ENCODE results near the gene S100A5.

S100A5 gene

DNA sequence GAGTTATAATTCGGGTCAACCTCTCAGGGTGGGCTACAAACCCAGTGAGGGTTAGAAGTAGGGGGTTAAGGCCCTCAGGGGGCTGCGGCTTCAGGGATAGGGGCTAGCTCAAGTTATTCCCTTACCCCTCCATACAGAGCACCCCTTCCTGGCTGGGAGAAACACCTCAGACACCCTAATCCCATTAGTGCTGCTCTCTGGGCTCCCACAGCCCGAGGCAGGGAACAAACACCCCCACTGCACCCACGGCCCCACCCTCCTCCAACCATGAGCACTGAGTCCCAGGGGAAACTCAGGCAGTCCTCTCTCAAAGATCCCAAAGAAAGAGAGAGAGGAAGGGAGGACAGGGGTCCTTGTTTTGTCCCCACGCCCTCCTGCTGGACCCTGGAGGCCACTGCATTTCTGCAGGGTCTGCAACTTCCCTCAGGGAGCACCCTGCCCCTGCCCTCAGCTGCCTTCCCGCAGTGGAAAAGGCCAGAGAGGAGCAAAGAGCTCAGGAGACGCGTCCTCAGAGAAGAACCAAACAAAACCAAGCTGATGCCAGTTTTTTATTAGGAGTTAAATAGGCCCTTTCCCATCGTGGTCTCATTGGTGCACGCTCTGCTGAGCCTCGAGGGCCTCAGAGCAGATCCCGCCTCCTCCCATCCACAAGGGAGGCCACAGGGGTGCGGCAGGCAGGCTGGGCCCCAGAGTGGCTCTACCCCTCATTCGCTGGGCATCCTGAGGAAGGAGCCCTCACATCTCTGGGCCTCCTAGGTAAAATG is 6.2 kb upstream of the S100A5 start:
- peak; percentile 34 for DNase-seq

DNA sequence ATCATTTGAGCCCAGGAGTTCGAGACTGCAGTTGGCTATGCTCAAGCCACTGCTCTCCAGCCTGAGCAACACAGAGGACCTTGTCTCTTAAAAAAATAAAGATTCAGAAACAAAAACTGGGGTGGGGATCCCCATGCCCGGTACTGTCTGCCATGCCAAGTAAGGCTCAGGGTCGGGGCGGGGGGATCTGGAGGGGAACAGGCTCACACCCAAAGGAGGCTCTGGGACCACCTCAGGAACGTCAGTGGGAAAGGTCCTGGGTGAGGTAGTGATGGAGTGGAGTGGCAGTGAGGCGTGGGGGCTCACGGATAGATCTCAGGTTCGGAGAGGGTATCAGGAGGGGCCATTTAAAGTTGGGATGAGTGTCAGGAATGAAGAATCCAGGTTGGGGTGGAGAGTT is 5.6 kb upstream of the S100A5 start:
- DNase-seq, result no peak

DNA sequence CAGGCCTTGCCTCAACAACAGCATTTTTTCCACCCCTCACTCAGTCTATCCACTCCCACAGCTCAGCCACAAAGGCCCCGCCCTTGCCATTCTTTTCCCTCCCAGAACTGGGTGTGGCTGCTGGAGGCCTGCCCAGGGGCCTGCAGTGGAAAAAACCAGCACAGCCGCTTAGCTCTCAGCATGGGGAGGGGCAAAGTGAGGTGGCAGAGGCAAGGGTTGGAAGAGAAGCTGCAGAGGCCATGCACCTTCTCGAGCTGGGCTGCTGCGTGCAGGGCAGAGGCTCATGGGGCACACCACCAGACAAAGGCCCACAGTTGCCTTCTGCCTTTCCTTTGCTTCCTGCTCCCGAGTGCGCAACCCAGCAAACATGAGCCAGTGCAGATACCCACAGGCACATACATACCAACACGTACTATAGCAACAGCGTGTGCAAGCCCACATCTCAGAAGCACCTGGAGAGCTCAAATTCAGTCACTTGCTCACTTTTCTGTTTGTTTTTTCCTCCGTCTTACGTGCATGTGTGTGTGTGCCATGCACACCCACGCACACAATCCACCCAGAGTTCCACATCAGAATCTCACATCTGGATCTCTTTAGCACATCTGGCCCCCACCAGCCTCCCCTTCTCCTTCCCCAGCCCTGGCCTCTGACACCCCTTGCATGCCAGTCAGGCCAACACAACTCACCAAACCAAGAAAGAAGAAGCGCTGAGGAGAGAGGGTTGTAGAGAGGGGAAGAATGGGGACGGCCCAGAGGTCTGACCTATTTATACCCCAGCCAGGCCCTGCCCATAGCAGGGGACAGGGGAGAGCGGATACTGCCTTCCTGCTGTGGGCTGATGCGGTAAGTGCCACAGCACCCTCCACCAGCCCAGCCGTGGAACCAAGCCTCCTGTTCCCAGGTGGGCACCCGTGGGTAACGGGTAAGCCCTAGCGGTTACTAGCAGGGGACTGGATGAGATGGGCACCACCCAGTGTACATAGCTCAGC is 4.6 kb upstream of the S100A5 start, which contains the start of gene S100A4:
Gene S100A4 (minus strand): TSS at position 740 of the 989 bp plus-strand sequence. CDS start 1,012 bp downstream, outside the sequence.
- peak; percentile 96 for DNase-seq

DNA sequence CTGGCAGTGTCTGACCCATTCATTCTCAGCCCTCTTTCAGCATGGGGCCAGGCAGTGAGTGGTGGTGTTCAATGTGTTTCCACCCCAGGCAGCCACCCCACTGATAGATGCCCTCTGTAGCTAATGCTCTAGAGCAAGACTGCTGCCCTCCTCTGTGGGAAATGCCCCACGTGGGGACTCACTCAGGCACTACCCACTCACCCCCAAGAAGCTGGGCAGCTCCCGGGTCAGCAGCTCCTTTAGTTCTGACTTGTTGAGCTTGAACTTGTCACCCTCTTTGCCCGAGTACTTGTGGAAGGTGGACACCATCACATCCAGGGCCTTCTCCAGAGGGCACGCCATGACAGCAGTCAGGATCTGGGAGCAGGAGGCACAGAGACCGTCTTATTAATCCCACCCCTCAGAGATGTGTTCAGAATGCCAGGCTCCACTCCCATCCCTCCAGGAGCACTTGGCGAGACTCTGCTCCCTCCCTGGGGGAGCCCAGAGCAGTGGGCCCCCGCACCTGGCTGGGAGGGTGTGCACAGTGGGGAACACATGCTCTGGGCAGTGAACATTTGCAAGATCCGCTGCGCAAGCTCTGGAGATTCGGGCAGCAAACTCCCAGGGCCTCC is 3.8 kb upstream of the S100A5 start:
- DNase-seq, result no peak

DNA sequence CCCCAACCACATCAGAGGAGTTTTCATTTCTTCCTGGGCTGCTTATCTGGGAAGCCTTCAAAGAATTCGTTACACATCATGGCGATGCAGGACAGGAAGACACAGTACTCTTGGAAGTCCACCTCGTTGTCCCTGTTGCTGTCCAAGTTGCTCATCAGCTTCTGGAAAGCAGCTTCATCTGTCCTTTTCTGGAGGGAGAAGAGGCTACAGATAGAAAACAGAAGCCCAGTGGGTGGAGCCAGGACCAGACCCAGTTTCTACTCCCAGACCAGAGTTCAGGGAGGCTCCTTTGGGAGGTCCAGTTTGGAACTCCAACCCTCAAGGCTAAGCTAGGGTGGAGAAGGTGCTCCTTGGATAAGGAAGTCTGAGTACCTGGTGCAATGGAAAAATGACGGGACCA is 3.0 kb upstream of the S100A5 start:
- no peak for DNase-seq

DNA sequence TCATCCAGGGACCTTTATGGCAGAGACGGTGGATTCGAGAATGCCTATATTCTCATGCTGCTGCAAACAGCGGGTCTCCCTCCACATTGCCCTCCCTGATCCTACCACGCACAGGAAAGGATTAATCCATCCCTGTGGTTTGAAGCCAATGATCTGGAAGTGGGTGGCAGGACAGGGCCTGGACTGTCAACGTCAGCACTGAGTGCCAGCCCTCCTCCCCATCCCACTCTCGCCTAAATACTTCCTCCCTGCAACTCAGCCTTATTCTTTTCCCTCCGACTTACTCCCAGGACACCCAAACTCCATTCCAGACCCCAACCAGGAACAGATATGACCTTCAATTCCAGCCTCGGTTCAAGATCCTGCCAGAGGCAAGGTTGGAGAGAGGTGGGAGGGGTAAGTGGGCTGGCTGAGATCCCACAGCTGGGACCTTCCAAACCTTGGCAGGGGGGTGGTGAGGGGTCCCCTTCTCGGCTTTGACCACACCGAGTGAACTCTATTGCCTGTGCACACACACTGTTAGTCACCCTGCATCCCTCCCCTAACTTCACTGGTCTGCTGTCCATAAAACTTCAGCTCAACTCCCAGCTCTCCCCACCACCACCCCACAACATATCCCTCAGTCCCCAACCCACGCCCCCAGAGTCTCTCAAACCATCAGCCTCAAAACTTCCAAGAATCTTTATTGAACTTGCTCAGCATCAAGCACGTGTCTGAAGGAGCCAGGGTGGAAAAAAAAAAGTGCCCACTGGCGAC is 2.4 kb upstream of the S100A5 start:
- DNase-seq, result no peak

DNA sequence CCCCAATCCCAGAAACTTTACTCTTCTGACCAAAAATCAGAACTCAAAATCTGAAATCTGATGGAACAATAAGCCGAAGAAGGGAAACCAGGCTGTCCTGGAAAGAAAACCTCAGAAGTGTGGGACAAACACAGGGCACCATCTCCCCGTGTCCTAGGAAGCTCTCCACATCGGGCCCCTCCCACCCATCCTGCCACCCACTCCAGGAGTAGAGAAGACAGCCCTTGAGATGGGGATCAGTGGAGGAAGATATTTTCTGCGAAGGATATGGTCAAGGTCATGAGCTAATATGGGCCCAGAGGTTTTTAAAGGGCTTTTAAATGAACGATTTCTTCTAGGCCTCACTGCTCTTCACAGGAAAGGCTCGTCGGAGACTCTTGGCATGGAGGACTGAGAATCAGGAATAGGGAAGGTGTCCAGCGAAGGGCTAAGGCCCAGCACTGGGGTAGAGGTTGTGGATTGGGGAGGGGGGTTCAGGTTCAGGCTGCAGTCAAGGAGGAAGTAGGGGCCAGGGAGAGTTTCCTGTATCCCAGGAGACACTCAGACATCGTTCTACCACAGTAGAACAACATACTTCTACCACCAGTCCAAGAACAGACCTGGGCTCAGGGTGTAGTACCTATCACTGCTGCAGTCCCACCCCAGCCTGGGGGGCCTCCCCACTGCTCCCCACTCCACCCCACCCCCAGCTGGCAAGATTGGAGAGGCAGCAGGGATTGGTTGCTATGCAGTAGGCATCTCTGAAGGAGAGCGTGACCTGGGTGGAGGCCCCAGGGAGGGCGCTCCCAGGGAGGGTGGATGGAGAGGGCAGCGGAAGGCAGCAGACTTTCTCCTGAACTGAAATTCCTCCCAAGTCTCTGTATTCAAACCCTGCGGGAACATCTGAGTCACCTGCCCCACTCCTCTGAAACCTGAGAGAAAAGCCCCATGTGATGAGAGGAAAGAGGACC is 1.2 kb upstream of the S100A5 start:
- no peak for DNase-seq

GRCh38 chr1:153539395-153540093 is 1.2 kb downstream of the S100A5 start:
- no peak for DNase-seq

DNA sequence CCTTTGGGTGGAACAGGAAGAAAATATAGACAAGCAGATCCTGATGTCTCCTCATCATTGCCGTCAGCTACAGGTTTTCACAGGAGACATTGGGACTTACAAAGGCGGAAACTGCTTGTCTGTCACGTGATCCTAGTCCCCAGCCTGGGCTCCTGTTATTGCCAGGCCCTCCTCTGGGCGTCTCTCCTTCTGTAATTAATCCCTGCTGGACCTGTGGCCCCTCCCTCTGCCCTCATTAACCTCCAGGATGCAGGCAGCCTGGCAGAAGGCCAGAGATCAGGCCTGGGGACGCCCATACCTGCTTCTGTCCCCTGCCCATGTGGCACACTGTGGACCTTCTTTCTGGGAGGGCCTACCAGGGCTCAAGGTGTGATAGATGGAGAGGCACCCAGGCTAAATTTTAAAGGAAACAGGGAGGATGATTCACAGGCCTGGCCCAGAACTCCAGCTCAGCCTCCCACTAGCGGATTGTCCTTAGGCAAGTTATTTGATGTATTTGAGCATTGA is 2.4 kb downstream of the S100A5 start:
- peak; percentile 38 for DNase-seq

GRCh38 chr1:153537376-153537730 is 3.4 kb downstream of the S100A5 start:
- DNase-seq, result no peak

DNA sequence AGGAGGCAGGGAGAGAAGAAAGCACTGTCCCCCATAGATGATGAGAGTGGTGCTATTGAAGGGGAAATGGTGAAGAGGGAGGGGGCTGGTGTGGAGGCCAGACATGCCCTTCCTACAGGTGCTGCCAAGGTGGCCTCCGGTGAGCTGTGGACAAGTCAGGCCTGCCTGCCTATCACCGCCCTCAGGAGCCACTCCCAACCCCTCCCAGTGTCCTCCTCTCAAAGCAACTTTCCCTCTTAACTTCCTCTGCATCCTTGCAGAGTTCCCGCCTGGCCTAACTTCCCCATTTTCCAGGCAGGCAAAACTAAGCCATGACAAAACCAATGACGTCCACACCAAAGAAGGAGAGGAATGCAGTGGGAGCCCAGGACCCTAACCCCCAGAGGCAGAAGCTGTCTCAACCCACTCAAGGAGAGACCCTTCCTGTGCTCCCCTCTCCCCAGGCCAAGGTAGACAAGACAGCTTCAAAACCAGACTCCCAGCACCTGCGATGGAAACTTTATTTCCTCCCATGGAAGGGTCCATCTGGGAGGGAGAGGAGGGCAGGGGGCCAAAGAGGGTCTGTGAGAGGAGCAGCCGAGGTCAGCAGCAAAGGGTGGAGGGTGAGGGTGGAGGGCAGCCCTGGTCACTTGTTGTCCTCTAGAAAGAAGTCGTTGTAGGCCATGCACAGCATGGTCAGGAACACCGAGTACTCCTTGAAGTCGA is 3.9 kb downstream of the S100A5 start:
- no peak for DNase-seq

GRCh38 chr1:153536012-153536670 is 4.6 kb downstream of the S100A5 start:
- peak; percentile 93 for DNase-seq

GRCh38 chr1:153535242-153536011 is 5.3 kb downstream of the S100A5 start, which contains the start of gene S100A6:
TSS of gene S100A6 (minus strand) at chr1:153535991. CDS start at chr1:153535339, 652 bp downstream.
- DNase-seq, result peak; percentile 51

DNA sequence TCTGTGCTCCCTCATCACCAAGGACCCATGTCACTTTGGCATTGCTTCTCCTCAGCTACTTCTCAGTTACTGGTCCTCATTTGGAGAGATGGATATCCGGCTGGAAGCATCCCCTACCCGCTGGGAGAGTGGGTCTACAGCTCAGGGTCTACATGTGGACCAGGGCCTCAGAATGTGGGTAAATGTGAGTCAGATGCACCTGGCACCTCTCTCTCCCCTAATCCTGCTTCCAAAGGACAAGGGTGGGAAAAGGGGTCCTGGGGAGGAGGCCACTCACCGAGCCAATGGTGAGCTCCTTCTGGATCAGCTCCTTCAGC is 5.9 kb downstream of the S100A5 start:
- no peak for DNase-seq

DNA sequence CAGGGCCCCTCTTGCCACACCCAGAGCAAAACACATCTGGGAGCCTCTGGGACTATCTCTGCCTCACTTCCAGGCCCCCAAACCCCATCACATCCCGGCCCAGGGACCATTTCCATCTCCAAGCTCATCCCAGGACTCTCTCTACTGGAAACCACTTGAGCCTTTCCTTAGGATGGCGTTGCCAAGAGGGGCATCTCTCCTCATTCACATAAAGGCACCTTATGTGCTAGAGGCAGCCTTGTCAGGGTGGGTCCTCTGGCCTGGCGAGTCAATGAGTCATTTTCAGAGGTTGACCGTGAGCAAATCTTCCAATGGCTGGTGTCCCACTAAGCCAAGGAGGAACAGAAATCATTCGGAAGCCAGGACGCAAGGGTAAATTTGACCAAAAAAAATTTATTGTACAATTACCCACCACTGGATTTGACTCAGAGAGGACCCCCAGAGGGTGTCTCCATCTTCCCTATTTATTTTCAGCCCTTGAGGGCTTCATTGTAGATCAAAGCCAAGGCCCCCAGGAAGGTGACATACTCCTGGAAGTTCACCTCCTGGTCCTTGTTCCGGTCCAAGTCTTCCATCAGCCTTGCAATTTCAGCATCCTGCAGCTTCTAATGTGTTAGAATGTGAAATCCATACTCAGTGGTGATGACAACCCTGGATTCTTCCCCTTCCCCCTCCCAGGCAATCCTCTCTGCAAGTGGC is 6.4 kb downstream of the S100A5 start:
- DNase-seq, result peak; percentile 42

DNA sequence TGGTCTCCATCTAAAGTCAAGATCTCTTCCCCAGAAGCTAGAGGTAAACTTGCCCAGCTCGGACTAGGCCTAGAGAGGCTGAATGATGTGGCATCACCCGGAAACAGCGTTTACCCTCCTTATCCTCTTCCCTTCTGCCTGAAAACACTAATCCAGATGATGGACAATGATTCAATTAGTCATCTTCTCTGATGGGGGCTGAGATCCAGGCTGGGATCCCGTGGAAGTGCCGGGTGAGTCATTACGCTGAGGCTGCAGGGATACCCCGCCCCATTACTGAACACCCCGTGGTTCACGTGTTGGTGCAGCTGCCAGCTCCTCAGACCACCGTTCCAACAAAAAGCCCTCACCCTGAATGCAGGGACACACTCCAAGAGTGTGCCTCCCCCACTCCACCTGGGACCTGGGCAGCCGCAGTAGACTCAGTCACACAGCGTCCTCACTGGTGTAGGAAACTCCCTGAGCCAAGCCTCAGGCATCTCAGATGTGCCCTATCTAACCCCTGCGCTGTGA is 7.0 kb downstream of the S100A5 start:
- peak; percentile 93 for DNase-seq

Measured in fibroblast of skin of scalp (primary cell).